ENCODE measurements around the gene ENDOV.

DNA sequence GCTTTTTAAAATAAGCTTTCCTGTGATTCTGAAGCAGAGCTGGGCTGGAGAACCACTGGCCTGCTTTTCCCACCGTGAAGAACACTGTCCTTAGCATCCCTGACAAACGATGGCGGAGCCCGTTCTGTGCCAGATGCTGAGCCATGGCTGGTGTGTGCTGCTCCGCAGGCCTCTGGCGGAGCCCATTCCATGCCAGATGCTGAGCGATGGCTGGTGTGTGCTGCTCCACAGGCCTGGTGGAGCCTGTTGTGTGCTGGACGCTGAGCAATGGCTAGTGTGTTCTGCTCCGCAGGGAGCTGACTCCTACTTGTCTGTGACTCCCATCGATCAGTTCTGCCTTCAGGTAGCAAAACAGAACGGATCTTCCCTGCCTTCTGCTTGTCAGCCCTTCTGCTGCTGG, 4.3 kb downstream of the ENDOV start:
- TF ChIP-seq, protein P1, sequence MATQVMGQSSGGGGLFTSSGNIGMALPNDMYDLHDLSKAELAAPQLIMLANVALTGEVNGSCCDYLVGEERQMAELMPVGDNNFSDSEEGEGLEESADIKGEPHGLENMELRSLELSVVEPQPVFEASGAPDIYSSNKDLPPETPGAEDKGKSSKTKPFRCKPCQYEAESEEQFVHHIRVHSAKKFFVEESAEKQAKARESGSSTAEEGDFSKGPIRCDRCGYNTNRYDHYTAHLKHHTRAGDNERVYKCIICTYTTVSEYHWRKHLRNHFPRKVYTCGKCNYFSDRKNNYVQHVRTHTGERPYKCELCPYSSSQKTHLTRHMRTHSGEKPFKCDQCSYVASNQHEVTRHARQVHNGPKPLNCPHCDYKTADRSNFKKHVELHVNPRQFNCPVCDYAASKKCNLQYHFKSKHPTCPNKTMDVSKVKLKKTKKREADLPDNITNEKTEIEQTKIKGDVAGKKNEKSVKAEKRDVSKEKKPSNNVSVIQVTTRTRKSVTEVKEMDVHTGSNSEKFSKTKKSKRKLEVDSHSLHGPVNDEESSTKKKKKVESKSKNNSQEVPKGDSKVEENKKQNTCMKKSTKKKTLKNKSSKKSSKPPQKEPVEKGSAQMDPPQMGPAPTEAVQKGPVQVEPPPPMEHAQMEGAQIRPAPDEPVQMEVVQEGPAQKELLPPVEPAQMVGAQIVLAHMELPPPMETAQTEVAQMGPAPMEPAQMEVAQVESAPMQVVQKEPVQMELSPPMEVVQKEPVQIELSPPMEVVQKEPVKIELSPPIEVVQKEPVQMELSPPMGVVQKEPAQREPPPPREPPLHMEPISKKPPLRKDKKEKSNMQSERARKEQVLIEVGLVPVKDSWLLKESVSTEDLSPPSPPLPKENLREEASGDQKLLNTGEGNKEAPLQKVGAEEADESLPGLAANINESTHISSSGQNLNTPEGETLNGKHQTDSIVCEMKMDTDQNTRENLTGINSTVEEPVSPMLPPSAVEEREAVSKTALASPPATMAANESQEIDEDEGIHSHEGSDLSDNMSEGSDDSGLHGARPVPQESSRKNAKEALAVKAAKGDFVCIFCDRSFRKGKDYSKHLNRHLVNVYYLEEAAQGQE (IDR thresholded peaks at IDR 0.05), result no peak
- TF ChIP-seq EHF (CRISPR knock-in tag; IDR thresholded peaks at IDR 0.05) (no peak), NR3C1 (IDR thresholded peaks at IDR 0.05) (no peak), POLR2A (IDR thresholded peaks at IDR 0.05; ENCODE audit: low read length) (no peak), PHF8 (IDR thresholded peaks at IDR 0.05; ENCODE audit: borderline replicate concordance, low read depth) (no peak)
- TF ChIP-seq, protein P2, sequence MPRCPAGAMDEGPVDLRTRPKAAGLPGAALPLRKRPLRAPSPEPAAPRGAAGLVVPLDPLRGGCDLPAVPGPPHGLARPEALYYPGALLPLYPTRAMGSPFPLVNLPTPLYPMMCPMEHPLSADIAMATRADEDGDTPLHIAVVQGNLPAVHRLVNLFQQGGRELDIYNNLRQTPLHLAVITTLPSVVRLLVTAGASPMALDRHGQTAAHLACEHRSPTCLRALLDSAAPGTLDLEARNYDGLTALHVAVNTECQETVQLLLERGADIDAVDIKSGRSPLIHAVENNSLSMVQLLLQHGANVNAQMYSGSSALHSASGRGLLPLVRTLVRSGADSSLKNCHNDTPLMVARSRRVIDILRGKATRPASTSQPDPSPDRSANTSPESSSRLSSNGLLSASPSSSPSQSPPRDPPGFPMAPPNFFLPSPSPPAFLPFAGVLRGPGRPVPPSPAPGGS (IDR thresholded peaks at IDR 0.05), result no peak
- TF ChIP-seq, protein P3, sequence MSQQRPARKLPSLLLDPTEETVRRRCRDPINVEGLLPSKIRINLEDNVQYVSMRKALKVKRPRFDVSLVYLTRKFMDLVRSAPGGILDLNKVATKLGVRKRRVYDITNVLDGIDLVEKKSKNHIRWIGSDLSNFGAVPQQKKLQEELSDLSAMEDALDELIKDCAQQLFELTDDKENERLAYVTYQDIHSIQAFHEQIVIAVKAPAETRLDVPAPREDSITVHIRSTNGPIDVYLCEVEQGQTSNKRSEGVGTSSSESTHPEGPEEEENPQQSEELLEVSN (IDR thresholded peaks at IDR 0.05; ENCODE audit: borderline replicate concordance, low read depth), result no peak
